ENCODE measurements around the gene HEPACAM2.

The HEPACAM2 gene

GRCh38 chr7:93226310-93226709 is at the start of gene HEPACAM2:
Gene HEPACAM2 (minus strand): TSS chr7:93226469.
- DNase-seq (ENCODE audit: low read depth), result no peak

GRCh38 chr7:93265220-93265619 is 39.0 kb upstream of the HEPACAM2 start:
- no peak for DNase-seq (ENCODE audit: low read depth)

- DNase-seq (ENCODE audit: low read depth), result no peak
Measured at GRCh38 chr7:93262535-93262934, 36.3 kb upstream of the HEPACAM2 start.

- no peak for DNase-seq (ENCODE audit: low read depth)
Measured at GRCh38 chr7:93258661-93259060, 32.4 kb upstream of the HEPACAM2 start.

- no peak for DNase-seq (ENCODE audit: low read depth)
Measured at GRCh38 chr7:93249491-93250148, 23.4 kb upstream of the HEPACAM2 start.

GRCh38 chr7:93245525-93246432 is 19.5 kb upstream of the HEPACAM2 start:
- no peak for DNase-seq (ENCODE audit: low read depth)

GRCh38 chr7:93242106-93242505 is 15.8 kb upstream of the HEPACAM2 start:
- DNase-seq (ENCODE audit: low read depth), result no peak

- DNase-seq (ENCODE audit: low read depth), result no peak
Measured at GRCh38 chr7:93239824-93240223, 13.6 kb upstream of the HEPACAM2 start.

- DNase-seq (ENCODE audit: low read depth), result no peak
Measured at GRCh38 chr7:93238748-93239147, 12.5 kb upstream of the HEPACAM2 start.

- DNase-seq (ENCODE audit: low read depth), result no peak
Measured at GRCh38 chr7:93238131-93238530, 11.9 kb upstream of the HEPACAM2 start.

- DNase-seq (ENCODE audit: low read depth), result no peak
Measured at GRCh38 chr7:93235541-93235940, 9.3 kb upstream of the HEPACAM2 start.

GRCh38 chr7:93232673-93233018 is 6.4 kb upstream of the HEPACAM2 start:
- DNase-seq (ENCODE audit: low read depth), result no peak

- DNase-seq (ENCODE audit: low read depth), result peak; percentile 85
Measured at GRCh38 chr7:93231799-93232672, 5.8 kb upstream of the HEPACAM2 start, which contains the start of gene VPS50. Gene VPS50 (plus strand): TSS chr7:93232366. CDS start chr7:93232468, 102 bp downstream.

- no peak for DNase-seq (ENCODE audit: low read depth)
Measured at GRCh38 chr7:93231259-93231658, 5.0 kb upstream of the HEPACAM2 start.

- no peak for DNase-seq (ENCODE audit: low read depth)
Measured at GRCh38 chr7:93228302-93228701, 2.0 kb upstream of the HEPACAM2 start.

- DNase-seq (ENCODE audit: low read depth), result no peak
Measured at GRCh38 chr7:93219868-93220267, 6.4 kb downstream of the HEPACAM2 start.

GRCh38 chr7:93218997-93219827 is 7.1 kb downstream of the HEPACAM2 start:
- DNase-seq (ENCODE audit: low read depth), result no peak

GRCh38 chr7:93212881-93213280 is 13.4 kb downstream of the HEPACAM2 start:
- no peak for DNase-seq (ENCODE audit: low read depth)

GRCh38 chr7:93211228-93211818 is 14.9 kb downstream of the HEPACAM2 start:
- DNase-seq (ENCODE audit: low read depth), result no peak

GRCh38 chr7:93205046-93205445 is 21.2 kb downstream of the HEPACAM2 start:
- DNase-seq (ENCODE audit: low read depth), result no peak

- DNase-seq (ENCODE audit: low read depth), result no peak
Measured at GRCh38 chr7:93203496-93203895, 22.8 kb downstream of the HEPACAM2 start.

Data from stimulated activated CD8-positive, alpha-beta memory T cell treated with anti-CD3 and anti-CD28 coated beads, Interleukin-7, amount 100 ng/mL, for 24 hours (primary cell).